ENCODE results near the gene ZFP2.

Gene ZFP2

GRCh38 chr5:178981381-178981780 lies 85.7 kb downstream of the ZFP2 start:
- no peak for DNase-seq (ENCODE audit: low read depth)

Data from activated T-helper 1 cell treated with Interleukin-2 at 50 U/mL for 16 hours (primary cell).